Measurements from ENCODE around the gene NTNG1. TPM values are rescaled to one million over a fixed set of nuclear protein-coding genes. Genes with fewer than 3 reads are reported as not detected.
"Not testable (repeated sequence)": the region's sequence is repeated elsewhere in the genome, so short reads cannot be mapped to it uniquely, and the experiment has no call there.

The NTNG1 gene
- under 0.01 TPM in 1 of 2 replicates, not detected in the other for total RNA-seq

DNA sequence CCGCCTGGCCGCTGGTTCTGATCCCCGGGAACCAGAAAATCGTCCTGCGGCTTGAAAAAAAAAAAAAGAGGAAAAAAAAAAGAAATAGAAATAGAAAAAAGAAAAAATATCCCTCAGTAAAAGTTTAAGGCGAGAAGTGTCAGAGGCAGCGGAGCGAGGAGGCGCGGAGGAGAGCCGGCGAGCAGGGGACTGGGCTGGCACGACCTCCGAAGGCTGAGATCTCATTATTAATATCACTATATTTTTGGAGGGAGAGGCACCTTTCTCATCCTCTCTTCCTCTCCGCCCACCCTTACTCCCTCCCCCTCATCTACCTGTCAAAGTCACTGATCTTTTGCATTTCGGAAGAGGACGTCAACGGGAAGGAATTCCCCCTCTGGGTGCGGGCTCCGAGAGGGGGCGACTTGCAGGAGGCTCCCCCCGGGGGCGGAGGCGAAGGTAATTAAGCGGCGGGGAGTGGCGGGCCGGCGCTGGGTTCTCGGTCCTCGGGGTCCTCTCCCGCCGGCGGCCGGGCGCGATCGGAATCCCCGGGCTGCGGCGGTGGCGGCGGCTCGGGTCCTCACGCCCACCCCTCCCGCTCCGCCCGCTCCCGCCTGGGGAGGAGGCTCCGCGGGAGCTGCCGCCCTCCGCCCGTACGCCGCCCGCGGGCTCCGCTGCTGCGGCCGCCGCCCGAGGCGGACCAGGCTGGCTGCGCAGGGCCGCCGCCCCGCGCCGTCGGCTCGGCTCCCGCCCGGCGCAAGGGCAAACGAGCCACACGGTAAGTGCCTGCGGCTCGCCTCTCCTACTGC is at the start of gene NTNG1:
TSS of gene NTNG1 (plus strand) at position 337 of the 788 bp plus-strand sequence.
- DNase-seq (ENCODE audit: low read depth in 2 of 2) = no peak

DNA sequence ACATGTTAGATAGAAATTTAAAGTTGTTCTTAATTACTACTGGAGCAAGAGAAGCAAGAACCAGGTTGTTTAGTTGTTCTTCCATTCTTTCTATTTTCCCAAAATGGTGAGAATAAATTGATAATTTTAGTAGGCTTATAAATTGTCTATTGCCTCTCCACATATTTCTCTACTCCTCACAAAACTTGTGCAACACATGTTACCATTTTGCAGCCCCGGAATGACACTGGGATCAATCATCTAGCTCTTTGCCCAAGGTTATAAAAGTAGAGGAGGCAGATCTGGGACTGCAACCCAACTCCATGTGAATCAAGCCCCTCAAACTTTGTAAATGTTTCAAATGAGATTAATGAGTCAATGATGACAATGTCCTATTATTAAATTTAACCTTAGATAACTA is 49.4 kb upstream of the NTNG1 start:
- DNase-seq (ENCODE audit: low read depth in 2 of 2) = no peak

DNA sequence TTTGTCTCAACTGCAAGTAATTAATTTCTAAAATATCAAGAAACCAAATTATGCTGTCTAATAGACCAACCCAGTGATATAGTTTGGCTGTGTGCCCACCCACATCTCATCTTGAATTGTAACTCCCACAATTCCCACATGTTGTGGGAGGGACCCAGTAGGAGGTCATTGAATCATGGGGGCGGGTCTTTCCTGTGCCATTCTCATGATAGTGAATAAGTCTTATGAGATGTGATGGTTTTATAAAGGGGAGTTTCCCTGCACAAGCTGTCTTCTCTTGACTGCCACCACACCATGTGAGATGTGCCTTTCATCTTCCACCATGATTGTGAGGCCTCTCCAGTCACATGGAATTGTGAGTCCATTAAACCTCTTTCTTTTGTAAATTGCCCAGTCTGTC is 47.4 kb upstream of the NTNG1 start:
- DNase-seq (ENCODE audit: low read depth in 2 of 2) = not testable (repeated sequence)

- DNase-seq (ENCODE audit: low read depth in 2 of 2) = no peak
Observed at GRCh38 chr1:107095647-107096046, 45.2 kb upstream of the NTNG1 start.

- no peak for DNase-seq (ENCODE audit: low read depth in 2 of 2)
Observed at GRCh38 chr1:107096690-107097089, 44.1 kb upstream of the NTNG1 start.

DNA sequence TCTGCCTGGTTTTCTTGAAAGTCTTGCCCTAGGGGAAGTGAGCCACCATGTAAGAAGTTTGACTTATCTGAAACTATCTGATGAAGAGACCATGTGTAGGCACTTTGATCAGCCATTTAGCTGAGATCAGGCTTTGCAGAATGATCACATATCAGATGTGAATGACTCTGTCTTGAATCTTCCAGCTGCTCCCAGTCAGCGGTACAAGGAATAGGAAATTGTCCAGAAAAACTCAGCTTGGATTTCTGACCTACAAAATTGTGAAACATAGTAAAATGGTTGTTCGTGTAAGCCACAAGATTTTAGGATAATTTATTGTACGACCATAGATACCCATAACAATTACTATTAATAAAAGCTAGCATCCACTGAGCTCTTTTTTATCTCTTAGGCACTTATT is 41.9 kb upstream of the NTNG1 start:
- no peak for DNase-seq (ENCODE audit: low read depth in 2 of 2)

GRCh38 chr1:107100331-107100984 is 40.4 kb upstream of the NTNG1 start:
- DNase-seq (ENCODE audit: low read depth in 2 of 2) = no peak

- DNase-seq (ENCODE audit: low read depth in 2 of 2) = no peak
Observed at GRCh38 chr1:107105914-107106313, 34.9 kb upstream of the NTNG1 start.

- DNase-seq (ENCODE audit: low read depth in 2 of 2) = no peak
Observed at GRCh38 chr1:107110326-107110725, 30.5 kb upstream of the NTNG1 start.

- no peak for DNase-seq (ENCODE audit: low read depth in 2 of 2)
Observed at GRCh38 chr1:107116306-107116790, 24.5 kb upstream of the NTNG1 start.

- no peak for DNase-seq (ENCODE audit: low read depth in 2 of 2)
Observed at GRCh38 chr1:107122225-107122624, 18.6 kb upstream of the NTNG1 start.

GRCh38 chr1:107123741-107124140 is 17.1 kb upstream of the NTNG1 start:
- no peak for DNase-seq (ENCODE audit: low read depth in 2 of 2)

DNA sequence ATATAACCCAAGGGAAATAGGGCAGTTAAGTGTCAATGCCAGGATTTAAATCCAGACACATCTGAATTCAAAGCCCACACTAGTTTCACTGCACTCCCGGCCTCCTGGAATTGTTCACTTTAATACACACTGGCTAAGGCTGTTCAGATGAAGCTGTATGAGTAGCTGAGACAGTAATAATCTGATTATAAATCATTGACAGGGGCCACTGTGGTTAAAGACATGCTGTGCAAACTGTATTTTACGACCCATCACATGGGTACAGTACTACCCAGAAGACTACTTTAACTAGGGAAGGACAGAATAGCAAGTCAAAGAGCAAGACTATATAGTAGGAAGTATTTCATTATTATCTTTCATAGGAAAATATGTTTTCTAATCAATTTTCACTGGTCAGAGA is 16.1 kb upstream of the NTNG1 start:
- no peak for DNase-seq (ENCODE audit: low read depth in 2 of 2)

- DNase-seq (ENCODE audit: low read depth in 2 of 2) = no peak
Observed at GRCh38 chr1:107132195-107132594, 8.6 kb upstream of the NTNG1 start.

DNA sequence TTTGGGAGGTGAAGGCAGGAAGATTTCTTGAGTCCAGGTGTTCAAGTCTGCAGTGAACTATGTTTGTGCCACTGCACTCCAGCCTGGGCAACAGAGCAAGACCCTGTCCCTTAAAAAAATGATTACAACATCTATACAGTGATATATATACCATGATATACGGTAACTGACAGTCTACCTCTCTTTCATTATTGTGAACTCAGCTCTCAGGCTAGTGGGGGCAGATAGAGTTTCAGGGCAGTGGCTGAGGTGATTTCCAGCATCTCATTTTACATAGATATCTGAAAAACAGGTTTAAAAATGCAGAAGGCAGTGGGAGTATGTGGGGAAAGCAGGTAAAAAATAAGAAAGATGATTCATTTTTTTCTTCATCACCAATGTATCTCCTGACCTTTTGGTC is 8.1 kb upstream of the NTNG1 start:
- DNase-seq (ENCODE audit: low read depth in 2 of 2) = no peak

- peak; percentile 44 to 54 for DNase-seq (ENCODE audit: low read depth in 2 of 2)
Observed at GRCh38 chr1:107135463-107135862, 5.4 kb upstream of the NTNG1 start.

GRCh38 chr1:107138166-107138565 is 2.7 kb upstream of the NTNG1 start:
- no peak for DNase-seq (ENCODE audit: low read depth in 2 of 2)

DNA sequence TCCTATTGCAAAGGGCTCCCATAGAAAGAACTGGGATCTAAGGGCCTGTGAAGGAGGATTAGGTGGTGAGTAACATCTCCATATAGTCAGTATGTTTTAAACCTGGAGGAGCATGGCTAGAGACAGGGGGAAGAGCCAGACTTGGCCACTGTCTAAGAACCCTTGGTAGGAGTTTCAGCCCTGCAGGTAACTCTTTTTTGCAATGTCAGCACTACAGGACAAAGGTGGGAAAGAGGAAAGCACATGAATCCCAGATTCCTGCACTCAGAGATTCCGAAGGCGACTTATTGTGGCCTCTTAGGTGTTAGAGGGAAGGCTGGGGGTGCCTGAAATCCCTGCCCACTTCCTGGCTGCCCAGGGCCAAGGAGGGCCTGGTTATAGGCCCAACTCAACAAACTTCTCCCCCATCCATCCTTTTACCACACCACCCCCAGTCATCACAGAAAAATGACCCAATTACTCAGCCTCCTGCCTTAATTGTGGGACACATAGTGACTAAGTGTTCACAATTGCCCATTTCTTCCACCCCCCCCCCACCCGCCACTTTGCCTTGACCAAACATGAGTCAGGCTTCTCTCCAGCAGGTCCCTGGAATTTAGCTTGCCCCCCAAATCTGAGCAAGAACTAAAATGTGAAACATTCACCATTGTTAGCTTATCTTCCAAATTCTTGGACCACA is 1.9 kb upstream of the NTNG1 start:
- DNase-seq (ENCODE audit: low read depth in 2 of 2) = no peak

GRCh38 chr1:107139833-107140702 is 771 bp upstream of the NTNG1 start:
- DNase-seq (ENCODE audit: low read depth in 2 of 2) = peak; percentile 10 to 32

- DNase-seq (ENCODE audit: low read depth in 2 of 2) = peak; percentile 15 to 18
Observed at GRCh38 chr1:107141491-107142126, 770 bp downstream of the NTNG1 start.

DNA sequence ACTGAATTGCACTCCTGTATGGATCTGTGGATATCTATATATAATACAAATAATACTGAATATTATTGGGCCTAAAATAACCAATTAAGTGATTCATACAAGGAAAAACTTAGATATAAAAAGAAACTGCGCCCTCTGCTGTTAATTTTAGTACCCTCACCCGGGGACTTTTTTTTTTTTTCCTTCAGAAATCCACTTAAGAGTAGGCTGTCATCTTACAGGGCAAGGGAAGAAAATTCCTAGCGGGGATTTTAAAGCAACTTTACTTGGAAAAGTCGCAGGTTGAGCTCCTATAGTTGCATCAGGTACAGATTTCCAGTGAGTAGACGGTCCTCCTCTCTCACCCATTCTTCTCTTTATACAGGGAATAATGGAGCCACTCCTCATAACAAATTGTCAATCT is 1.3 kb downstream of the NTNG1 start:
- peak; percentile 44 to 57 for DNase-seq (ENCODE audit: low read depth in 2 of 2)

Measured in lung microvascular endothelial cell (primary cell).